Measurements from ENCODE around the gene NKD1.

NKD1 gene

DNA sequence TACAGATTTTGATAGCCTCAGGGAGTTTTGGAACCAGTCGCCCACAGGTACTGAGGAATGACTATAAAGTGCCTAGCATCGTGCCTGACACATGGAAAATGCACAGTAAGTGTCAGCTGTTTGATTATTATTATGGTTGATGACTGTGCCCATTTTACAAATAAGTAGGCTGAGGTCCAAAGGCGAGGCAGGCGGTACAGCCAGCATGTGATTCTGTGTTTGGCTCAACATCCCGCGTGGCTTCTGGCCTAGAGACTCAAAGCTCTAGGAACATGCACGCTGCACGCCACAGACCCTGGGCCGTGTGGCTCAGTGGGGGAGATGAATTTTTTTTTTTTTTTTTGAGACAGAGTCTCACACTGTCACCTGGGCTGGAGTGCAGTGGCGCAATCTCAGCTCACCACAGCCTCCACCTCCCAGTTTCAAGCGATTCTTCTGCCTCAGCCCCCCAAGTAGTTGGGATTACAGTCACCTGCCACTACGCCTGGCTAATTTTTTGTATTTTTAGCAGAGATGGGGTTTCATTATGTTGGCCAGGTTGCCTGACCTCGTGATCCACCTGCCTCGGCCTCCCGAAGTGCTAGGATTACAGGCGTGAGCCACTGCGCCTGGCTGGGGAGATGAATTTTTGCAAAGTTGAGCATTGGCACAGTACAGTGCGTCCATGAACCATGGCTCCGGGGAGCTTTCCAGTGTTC is 57.7 kb downstream of the NKD1 start:
- TF ChIP-seq, protein P1, sequence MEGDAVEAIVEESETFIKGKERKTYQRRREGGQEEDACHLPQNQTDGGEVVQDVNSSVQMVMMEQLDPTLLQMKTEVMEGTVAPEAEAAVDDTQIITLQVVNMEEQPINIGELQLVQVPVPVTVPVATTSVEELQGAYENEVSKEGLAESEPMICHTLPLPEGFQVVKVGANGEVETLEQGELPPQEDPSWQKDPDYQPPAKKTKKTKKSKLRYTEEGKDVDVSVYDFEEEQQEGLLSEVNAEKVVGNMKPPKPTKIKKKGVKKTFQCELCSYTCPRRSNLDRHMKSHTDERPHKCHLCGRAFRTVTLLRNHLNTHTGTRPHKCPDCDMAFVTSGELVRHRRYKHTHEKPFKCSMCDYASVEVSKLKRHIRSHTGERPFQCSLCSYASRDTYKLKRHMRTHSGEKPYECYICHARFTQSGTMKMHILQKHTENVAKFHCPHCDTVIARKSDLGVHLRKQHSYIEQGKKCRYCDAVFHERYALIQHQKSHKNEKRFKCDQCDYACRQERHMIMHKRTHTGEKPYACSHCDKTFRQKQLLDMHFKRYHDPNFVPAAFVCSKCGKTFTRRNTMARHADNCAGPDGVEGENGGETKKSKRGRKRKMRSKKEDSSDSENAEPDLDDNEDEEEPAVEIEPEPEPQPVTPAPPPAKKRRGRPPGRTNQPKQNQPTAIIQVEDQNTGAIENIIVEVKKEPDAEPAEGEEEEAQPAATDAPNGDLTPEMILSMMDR (IDR thresholded peaks at IDR 0.05; ENCODE audit: low read depth, low read length, missing control alignments): no peak

DNA sequence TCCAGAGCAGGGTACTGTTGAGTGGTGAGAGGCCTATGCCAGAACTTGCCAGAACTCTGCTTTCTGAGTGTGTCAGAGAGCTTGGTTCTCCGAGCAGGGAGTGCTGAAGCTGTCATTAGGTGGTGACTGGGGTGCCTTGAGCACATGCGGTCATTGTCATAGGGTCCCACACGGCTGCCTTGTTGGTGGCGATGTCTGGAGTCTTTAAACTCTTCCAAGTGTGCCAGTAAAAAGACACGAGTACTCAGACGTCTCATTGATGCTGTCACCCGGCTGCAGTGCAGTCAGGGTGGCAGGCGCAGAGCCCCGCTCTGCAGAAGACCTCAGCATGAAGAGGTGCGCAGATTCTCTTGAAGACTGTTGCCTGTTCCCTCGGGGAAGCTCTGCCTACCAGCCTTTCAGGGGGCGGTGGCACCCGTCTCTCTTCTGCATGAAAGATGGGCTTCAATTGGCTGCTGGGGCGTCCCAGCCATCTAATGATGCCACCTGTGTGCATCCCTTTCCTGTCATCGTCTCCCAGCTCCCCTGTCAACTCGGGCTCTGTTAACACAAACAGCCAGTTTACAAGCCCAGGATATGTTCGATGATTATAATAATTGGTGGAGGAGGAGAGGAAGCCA is 58.3 kb downstream of the NKD1 start:
- no peak for DNase-seq (ENCODE audit: low read depth)
- no peak overlapping the region for H3K4me3 ChIP-seq (ENCODE audit: low read depth, low read length)
- TF ChIP-seq, protein P1 (IDR thresholded peaks at IDR 0.05; ENCODE audit: low read depth, low read length, missing control alignments): no peak
- in situ Hi-C loops (cut with HindIII; ENCODE audit: low sequenced_read_pairs): no loop called here

More for the DNA sequence above, 57.7 kb downstream of the NKD1 start:
- in situ Hi-C loops (cut with HindIII; ENCODE audit: low sequenced_read_pairs): no loop called here
- no peak overlapping the region for H3K4me3 ChIP-seq (ENCODE audit: low read depth, low read length)
- DNase-seq (ENCODE audit: low read depth): no peak

DNA sequence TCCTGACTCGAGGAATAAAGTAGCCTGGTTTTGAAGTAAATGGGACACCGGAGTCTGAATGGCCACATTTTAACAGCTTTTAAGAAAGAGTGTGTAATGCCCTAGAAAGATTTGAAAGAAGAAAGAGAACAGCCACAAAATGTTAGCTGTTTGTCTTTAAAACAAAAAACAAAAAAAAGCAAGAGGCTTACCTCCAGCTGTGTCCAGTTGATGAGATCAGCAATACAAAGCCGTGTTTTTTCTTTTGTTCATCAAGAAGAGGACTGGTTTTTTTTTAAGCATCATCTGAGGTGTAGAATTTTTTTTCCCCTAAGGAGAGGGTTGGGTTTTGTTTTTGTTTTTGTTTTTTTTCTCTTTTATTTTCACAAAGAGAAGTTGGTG is 58.8 kb downstream of the NKD1 start:
- in situ Hi-C loops (cut with HindIII; ENCODE audit: low sequenced_read_pairs): no loop called here
- no peak overlapping the region for H3K4me3 ChIP-seq (ENCODE audit: low read depth, low read length)
- no peak for DNase-seq (ENCODE audit: low read depth)
- TF ChIP-seq, protein P1 (IDR thresholded peaks at IDR 0.05; ENCODE audit: low read depth, low read length, missing control alignments): no peak

DNA sequence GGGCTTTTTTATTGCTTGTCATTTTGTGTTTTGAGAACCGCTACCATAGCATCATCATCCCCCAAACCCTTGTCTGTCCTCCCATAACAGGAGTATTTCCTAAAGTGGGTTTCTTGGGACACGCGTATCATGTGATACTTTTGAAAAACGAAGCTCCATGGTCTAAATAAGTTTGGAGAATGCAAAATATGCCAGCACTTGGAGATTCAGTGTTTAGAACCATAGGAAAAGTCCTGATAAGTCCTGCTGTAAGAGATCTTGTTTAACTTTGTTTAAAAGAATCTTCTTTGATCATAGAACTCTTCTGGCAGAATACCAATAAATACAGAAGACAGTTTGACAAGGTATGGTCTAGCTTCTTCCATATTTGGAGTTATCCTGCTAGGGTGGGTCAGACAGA is 59.3 kb downstream of the NKD1 start:
- H3K4me3 ChIP-seq (ENCODE audit: low read depth, low read length): no peak overlapping the region
- TF ChIP-seq, protein P1 (IDR thresholded peaks at IDR 0.05; ENCODE audit: low read depth, low read length, missing control alignments): no peak
- in situ Hi-C loops (cut with HindIII; ENCODE audit: low sequenced_read_pairs): no loop called here
- no peak for DNase-seq (ENCODE audit: low read depth)

DNA sequence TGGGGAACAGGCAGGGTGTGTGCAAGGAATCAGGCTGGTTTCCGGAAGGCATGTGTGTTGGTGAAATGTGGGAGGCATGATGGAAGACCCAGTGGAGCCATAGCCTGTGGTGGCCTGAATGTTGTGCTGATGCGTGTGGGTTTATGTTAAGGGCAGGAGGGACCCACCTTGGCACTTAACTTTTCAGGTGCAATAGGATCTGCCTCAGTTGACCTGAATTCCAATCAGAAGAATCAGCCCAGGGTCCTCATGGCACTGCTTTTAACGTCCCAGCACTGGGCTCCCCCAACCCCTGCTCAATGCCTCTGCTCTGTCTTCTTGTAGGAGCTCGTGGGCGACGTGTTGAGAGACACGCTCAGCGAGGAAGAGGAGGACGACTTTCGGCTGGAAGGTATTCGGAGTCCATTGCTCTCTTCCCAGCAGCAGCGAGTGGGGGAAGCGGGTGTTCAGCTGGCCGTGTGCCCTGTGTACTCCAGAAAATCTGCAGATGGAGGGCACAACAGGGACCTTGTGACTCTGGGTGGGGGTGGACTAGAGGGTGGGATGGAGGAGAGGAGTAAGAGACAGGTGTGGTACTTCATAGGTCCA is 59.9 kb downstream of the NKD1 start:
- in situ Hi-C loops (cut with HindIII; ENCODE audit: low sequenced_read_pairs): no loop called here
- no peak for DNase-seq (ENCODE audit: low read depth)
- H3K4me3 ChIP-seq (ENCODE audit: low read depth, low read length): no peak overlapping the region
- TF ChIP-seq, protein P1 (IDR thresholded peaks at IDR 0.05; ENCODE audit: low read depth, low read length, missing control alignments): no peak

DNA sequence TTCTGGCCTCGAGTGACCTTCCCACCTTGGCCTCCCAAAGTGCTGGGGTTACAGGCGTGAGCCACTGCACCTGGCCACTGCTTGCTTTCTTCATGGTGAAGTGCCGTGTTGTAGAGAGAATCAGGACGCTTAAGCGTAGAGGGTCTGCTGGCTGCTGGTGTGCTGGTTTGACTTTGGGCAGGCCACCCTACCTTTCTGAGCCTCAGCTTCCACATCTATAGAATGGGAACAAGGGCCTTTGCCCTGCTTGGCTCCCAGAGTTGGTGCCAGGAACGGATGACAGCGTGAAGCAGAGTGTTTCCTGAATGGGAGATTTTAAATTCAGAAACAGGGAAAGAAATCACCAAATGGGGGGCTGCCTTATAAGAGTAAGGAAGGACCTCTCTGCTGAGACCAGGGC is 60.9 kb downstream of the NKD1 start:
- no peak overlapping the region for H3K4me3 ChIP-seq (ENCODE audit: low read depth, low read length)
- DNase-seq (ENCODE audit: low read depth): no peak
- in situ Hi-C loops (cut with HindIII; ENCODE audit: low sequenced_read_pairs): no loop called here
- TF ChIP-seq, protein P1 (IDR thresholded peaks at IDR 0.05; ENCODE audit: low read depth, low read length, missing control alignments): no peak

Data from astrocyte of the cerebellum (primary cell).